Left ventricle myocardium superior (tissue), 1 donor: ENCODE results near the gene NBDY. TPM values are rescaled to one million over a fixed set of nuclear protein-coding genes. Genes with fewer than 3 reads are reported as not detected.
"Not testable (repeated sequence)": the region's sequence is repeated elsewhere in the genome, so short reads cannot be mapped to it uniquely, and the experiment has no call there.

Source experiments
- ATAC-seq: fragments of 200-7000 bp; cut with Tn5 transposase; one replicate; pipeline ENCODE4 v1.9.1; 2020; ENCODE audit warnings: mild to moderate bottlenecking, moderate library complexity
- DNase-seq: peaks from one replicate; pipeline ENCODE4 v3.0.0-alpha.2; 2020
- intact Hi-C: fragments of 100-400 bp; cut with micrococcal nuclease; formaldehyde crosslinking; loops from one replicate; pipeline ENCODE4 v1.11.0; 2022
- total RNA-seq: library from RNA; stranded (reverse); fragmentation: NEBNext Ultra II Directional; extraction: Animal tissue kit (Norgen Biotek cat#: 25700); gene quantifications from one replicate; pipeline ENCODE4 v1.2.1, GENCODE V29; 2021
- donor health status: DM: no; HTN: yes; CAD: no; lungs with severe emphysema.

NBDY gene
- total RNA-seq, 1 donor from 2014 or later: 22.1 TPM

- intact Hi-C loops: no loop called here
- no peak for ATAC-seq
- no peak for DNase-seq
Observed at GRCh38 chrX:56796641-56797395, 67.8 kb downstream of the NBDY start.

DNA sequence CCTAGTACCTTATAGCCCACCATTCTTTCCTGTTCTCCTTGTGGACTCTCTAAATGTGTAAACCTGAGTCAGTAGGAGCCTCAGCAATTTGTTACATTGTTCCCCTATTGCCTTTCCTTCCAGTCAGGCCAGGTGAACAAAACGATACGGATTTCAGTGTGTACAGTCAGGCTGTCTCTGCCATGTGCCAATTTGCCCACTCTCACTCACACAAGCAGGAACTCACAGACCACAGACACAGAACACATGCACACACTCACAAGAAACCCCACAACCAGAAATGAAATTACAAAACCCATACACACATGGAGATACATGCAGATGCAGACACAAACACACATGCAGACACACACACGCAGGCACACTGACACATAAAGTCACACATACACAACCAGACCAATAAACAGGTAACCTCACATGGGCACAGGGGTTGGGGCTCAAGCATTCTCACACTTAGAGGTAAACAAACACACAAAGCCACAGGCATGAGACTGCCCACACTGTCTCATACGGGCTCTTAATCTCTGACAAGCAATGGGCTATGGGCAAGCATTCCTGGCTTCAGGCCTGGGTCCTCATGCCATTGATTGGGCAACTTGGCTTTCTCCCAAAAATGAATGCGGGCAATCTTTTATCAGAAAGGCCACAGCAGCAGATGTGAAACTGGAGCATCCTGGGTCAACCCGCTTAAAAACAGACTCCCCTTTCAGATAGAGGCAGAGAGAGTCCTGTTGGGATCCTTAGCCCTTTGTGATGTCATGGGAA, 68.7 kb downstream of the NBDY start:
- intact Hi-C loops: no loop called here
- ATAC-seq (peak; percentile 30), DNase-seq (no peak)

DNA sequence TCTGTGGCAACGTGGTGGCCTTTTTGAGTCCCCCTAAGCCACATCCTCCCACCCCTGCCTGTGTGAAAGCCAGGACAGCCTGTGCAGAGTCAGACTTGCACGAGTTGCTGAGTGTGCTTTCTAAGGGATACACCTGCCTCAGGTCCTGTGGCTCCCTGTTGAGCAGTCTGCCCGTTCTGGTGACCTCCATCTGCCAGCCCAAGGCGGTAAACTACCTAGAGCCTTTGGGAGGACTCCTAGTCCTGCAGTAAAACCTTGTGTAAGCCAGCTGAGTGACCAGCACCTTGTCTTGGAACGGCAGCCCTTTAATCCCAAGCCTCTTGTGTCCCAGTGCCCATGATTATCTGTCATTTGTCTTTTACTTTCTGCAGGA, 69.3 kb downstream of the NBDY start:
- no peak for ATAC-seq
- intact Hi-C loops: no loop called here
- no peak for DNase-seq

DNA sequence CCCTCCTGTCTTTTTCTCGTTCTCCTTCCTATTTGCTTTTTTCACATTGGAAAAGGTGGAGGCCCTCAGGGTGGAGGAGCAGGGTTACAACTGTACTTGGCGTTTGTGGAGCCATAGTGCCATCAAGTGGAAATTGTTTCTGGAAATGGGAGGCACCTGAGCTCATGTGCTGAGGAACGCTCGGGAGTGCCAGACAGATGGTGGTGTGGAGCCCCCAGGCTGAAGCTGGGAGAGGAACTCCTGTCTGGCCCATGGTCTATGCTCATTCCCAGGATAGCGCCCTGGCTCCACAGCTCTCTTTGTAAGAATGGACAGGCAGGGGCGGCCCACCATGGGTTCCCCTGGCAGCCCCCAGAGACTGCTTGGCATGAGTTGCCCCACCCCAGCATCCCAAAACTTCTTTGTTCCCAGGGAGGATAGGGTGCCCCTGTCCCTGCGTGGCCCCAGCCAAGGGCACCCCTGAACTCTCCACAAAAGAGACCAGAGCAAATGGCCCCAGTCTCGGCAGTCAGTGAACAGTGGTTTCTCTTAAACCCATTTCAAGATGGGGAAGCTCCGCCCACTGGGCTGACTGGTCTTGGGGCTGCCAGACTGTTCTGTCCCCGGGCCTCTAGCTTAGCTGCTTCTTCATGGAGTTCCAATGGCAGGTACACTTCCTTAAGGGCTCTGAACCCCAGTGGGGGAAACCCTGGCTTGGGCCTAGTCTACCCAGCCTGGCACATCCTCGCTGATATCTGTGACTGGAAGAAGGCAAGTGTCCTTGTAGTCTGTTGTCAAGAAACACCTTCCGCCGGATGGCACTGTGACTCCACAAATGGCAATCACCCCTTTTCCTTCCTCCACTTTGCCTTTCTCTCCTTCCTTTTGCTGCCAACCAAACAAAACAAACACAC, 70.1 kb downstream of the NBDY start:
- ATAC-seq: no peak

GRCh38 chrX:56800307-56800706, 71.3 kb downstream of the NBDY start:
- DNase-seq (no peak), ATAC-seq (no peak)
- intact Hi-C loops: no loop called here

More for the DNA sequence above, 70.1 kb downstream of the NBDY start:
- intact Hi-C loops: no loop called here
- no peak for DNase-seq

DNA sequence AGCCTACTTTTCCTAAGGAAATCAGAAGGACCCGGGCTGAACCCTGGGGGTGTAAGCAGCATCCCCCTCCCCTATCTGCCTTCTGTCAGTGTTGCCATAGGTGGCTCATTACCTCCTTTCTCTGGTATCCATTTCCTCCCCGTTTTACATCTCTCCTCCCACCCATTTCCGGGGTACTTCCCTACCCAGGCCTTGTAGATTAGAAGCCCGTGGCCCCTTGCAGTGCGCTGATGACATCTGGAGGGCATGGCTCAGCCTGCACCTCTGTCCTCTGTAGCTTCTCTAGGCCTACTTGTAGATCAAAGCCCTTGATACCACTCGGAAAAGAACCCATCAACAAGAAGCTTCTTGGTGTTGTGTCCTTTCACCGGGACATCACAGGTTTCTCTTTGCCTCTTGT, 71.8 kb downstream of the NBDY start:
- ATAC-seq: no peak
- intact Hi-C loops: no loop called here
- DNase-seq: no peak

- intact Hi-C loops: no loop called here
- ATAC-seq: no peak
- DNase-seq: no peak
Observed at GRCh38 chrX:56802428-56802827, 73.4 kb downstream of the NBDY start.

- peak; percentile 81 for ATAC-seq
- DNase-seq: peak; percentile 72
- intact Hi-C loops: no loop called here
Observed at GRCh38 chrX:56802921-56803849, 74.1 kb downstream of the NBDY start.

- DNase-seq: no peak
- no peak for ATAC-seq
- intact Hi-C loops: no loop called here
Observed at GRCh38 chrX:56803850-56804681, 75.0 kb downstream of the NBDY start.

- no peak for ATAC-seq
- no peak for DNase-seq
- intact Hi-C loops: no loop called here
Observed at GRCh38 chrX:56804867-56805266, 75.8 kb downstream of the NBDY start.

- ATAC-seq (no peak), DNase-seq (no peak)
- intact Hi-C loops: no loop called here
Observed at GRCh38 chrX:56805399-56805798, 76.4 kb downstream of the NBDY start.

DNA sequence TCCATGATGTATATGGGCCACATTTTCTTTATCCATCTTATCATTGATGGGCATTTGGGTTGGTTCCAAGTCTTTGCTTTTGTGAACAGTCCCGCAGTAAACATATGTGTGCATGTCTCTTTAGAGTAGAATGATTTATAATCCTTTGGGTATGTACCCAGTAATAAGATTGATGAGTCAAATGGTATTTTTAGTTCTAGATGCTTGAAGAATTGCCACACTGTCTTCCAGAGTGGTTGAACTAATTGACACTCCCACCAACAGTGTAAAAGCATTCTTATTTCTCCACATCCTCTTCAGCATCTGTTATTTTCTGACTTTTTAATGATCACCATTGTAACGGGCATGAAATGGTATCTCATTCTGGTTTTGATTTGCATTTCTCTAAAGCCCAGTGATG, 77.1 kb downstream of the NBDY start:
- intact Hi-C loops, DNase-seq, ATAC-seq: not testable (repeated sequence)

GRCh38 chrX:56811599-56811998, 82.6 kb downstream of the NBDY start:
- no peak for ATAC-seq
- intact Hi-C loops: no loop called here
- DNase-seq: no peak

DNA sequence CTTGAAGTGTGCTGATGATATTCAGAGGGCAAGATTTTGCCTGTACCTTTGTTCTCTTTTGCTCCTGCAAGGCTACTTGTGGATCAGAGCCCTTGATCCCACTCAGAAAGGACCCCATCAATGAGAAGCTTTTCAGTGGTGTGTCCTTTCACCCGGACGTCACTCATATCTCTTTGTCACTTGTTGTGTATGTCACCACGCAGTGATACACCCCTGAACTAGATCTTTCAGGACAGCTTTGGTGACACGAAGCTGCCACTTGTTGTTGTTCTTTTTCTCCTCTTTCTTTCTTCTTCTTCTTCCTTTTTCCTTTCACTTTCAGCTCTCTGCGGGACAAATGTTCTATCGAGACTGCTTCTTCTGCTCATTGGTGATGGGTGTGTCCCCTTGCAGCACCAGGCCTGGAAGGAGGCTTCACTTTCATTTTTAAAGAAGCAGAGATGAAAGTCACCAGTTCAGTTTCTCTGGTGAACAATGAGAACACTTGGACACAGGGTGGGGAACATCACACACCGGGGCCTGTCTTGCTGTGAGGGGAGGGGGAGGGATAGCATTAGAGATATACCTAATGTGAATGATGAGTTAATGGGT, 83.6 kb downstream of the NBDY start:
- ATAC-seq: peak; percentile 77
- no peak for DNase-seq
- intact Hi-C loops: no loop called here

GRCh38 chrX:56813318-56813837, 84.3 kb downstream of the NBDY start:
- intact Hi-C loops: no loop called here
- DNase-seq (no peak), ATAC-seq (peak; percentile 73)

GRCh38 chrX:56817179-56817578, 88.1 kb downstream of the NBDY start:
- no peak for DNase-seq
- intact Hi-C loops: no loop called here
- ATAC-seq: no peak

- intact Hi-C loops: no loop called here
- DNase-seq: no peak
- ATAC-seq: no peak
Observed at GRCh38 chrX:56826020-56826419, 97.0 kb downstream of the NBDY start.
